Hepatocyte (in vitro differentiated cells): ENCODE data around the gene IKZF1. TPM values are rescaled to one million over a fixed set of nuclear protein-coding genes. Genes with fewer than 3 reads are reported as not detected.

Experiments used
- DNase-seq: peaks from one replicate; pipeline ENCODE4 v3.0.0-alpha.2; 2016; ENCODE audit warnings: low spot score
- H2AFZ ChIP-seq: fragments of 200-600 bp; sonication (generic); 2 replicates; pipeline ENCODE4 v1.6.0; 2016; ENCODE audit warnings: antibody characterized with exemption, mild to moderate bottlenecking
- H3K27ac ChIP-seq: fragments of 200-600 bp; sonication (generic); 2 replicates; pipeline ENCODE4 v1.5.1; 2016; ENCODE audit warnings: mild to moderate bottlenecking
- H3K27me3 ChIP-seq: fragments of 200-600 bp; sonication (generic); 2 replicates; pipeline ENCODE4 v1.6.1; 2016
- H3K36me3 ChIP-seq: fragments of 200-600 bp; sonication (generic); replicated peaks from 2 replicates; pipeline ENCODE4 v1.5.1; 2016; ENCODE audit warnings: low read depth; ENCODE audit not compliant: insufficient read depth
- H3K4me1 ChIP-seq: fragments of 200-600 bp; sonication (generic); 2 replicates; pipeline ENCODE4 v1.5.1; 2016; ENCODE audit warnings: mild to moderate bottlenecking, moderate library complexity; ENCODE audit not compliant: insufficient read depth
- H3K4me2 ChIP-seq: fragments of 200-600 bp; sonication (generic); 2 replicates; pipeline ENCODE4 v1.6.0; 2016
- H3K4me3 ChIP-seq: fragments of 200-600 bp; sonication (generic); 2 replicates; pipeline ENCODE4 v1.5.1; 2016; ENCODE audit warnings: mild to moderate bottlenecking
- H3K79me2 ChIP-seq: fragments of 200-600 bp; sonication (generic); 2 replicates; pipeline ENCODE4 v1.6.0; 2017; ENCODE audit warnings: mild to moderate bottlenecking
- H3K9me2 ChIP-seq: fragments of 200-600 bp; sonication (generic); replicated peaks from 2 replicates; pipeline ENCODE4 v1.6.0; 2017; ENCODE audit warnings: mild to moderate bottlenecking; ENCODE audit not compliant: insufficient read depth
- H3K9me3 ChIP-seq: fragments of 200-600 bp; sonication (generic); 2 replicates; pipeline ENCODE4 v1.5.1; 2016; ENCODE audit warnings: low read depth, mild to moderate bottlenecking
- H4K20me1 ChIP-seq: fragments of 200-600 bp; sonication (generic); 2 replicates; pipeline ENCODE4 v1.6.0; 2016; ENCODE audit warnings: mild to moderate bottlenecking; ENCODE audit not compliant: insufficient read depth, poor library complexity, severe bottlenecking
- EZH2 ChIP-seq: fragments of 200-600 bp; sonication (generic); IDR thresholded peaks from 2 replicates; pipeline ENCODE4 v1.6.1; 2016; ENCODE audit warnings: antibody characterized with exemption, mild to moderate bottlenecking, borderline replicate concordance
- EZH2phosphoT487 ChIP-seq: fragments of 200-600 bp; sonication (generic); IDR thresholded peaks from one replicate; pipeline ENCODE4 v1.6.1; 2018; ENCODE audit warnings: antibody characterized with exemption, mild to moderate bottlenecking, low read depth, moderate library complexity; ENCODE audit not compliant: unreplicated experiment, severe bottlenecking
- WGBS: methylation state at CpG from one replicate; pipeline ENCODE4 v1.1.6; 2016; ENCODE audit warnings: low lambda C conversion rate; ENCODE audit errors: missing lambda C conversion rate; 5-methylcytosine and 5-hydroxymethylcytosine counted together
- polyA plus RNA-seq: library from polyadenylated mRNA; unstranded; fragments of >200 nt; fragmentation: Nextera tagmentation; extraction: Ambion mirVana; gene quantifications from 2 replicates; pipeline ENCODE4 v1.2.1, GENCODE V29; 2016
- total RNA-seq: library from RNA; depleted of rRNA; stranded (reverse); fragments of >200 nt; gene quantifications from 2 replicates; pipeline ENCODE4 v1.2.3, GENCODE V29; 2014
- TF ChIP-seq, protein P1 (sequence below): fragments of 200-600 bp; sonication (generic); IDR thresholded peaks from 2 replicates; pipeline ENCODE4 v1.5.1; 2016; ENCODE audit warnings: antibody characterized with exemption, mild to moderate bottlenecking; ENCODE audit not compliant: poor library complexity

IKZF1 gene
- total and polyA plus RNA-seq, 2 experiments from 2014 or later = 0.16 to 0.47 TPM

DNA sequence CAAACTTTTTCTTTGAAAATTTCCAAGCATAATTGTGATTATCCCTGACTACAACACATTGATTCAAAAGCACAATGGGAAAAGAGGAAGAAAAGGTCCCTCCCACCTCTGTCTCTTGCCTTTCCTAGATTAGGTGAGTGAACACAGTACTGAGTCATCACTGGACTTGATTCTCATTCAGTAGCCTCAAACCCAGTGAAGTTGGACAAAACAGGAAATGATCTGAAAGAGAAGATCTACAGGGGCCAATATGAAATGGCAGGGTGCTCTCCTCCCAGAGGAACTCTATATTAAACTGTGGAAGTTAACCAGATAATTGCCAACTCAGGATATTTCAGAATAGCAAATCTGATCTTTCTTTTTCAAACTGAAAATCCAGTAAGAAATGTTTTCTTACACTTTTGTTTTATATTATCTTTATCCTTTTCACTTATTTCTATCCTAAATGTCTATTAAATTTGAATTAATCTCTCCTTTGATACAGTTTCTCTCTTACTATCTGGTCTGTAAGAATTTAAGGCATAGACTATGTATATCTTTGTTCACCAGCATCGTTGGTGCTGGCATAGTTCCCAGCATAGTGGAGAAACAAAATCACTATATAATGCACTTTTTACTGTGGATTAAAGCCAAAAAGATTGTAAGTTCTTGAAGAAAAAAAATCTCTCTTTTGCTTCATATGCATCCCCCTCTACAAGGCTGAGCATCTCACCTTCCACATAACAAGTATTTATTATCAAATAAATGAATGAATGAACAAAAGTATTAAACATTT is 41.4 kb upstream of the IKZF1 start:
- Histone ChIP-seq H3K9me2 (no peaks in the 10 kb centered on the region), H3K36me3 (no peaks in the 10 kb centered on the region), H3K79me2 (no peaks in the 10 kb centered on the region), H3K4me3 (no peak overlapping the region), H3K4me2 (no peak overlapping the region), H3K4me1 (no peaks in the 10 kb centered on the region), H2AFZ (no peak overlapping the region), H3K27me3 (no peaks in the 10 kb centered on the region), H3K9me3 (no peaks in the 10 kb centered on the region), H3K27ac (no peak overlapping the region), H4K20me1 (no peaks in the 10 kb centered on the region)
- DNase-seq = no peak
- 79% methylated on average over 1 of the region's 1 CpG for WGBS
- TF ChIP-seq, protein P1, sequence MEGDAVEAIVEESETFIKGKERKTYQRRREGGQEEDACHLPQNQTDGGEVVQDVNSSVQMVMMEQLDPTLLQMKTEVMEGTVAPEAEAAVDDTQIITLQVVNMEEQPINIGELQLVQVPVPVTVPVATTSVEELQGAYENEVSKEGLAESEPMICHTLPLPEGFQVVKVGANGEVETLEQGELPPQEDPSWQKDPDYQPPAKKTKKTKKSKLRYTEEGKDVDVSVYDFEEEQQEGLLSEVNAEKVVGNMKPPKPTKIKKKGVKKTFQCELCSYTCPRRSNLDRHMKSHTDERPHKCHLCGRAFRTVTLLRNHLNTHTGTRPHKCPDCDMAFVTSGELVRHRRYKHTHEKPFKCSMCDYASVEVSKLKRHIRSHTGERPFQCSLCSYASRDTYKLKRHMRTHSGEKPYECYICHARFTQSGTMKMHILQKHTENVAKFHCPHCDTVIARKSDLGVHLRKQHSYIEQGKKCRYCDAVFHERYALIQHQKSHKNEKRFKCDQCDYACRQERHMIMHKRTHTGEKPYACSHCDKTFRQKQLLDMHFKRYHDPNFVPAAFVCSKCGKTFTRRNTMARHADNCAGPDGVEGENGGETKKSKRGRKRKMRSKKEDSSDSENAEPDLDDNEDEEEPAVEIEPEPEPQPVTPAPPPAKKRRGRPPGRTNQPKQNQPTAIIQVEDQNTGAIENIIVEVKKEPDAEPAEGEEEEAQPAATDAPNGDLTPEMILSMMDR = no peak
- TF ChIP-seq EZH2 (no peak), EZH2phosphoT487 (no peak)

DNA sequence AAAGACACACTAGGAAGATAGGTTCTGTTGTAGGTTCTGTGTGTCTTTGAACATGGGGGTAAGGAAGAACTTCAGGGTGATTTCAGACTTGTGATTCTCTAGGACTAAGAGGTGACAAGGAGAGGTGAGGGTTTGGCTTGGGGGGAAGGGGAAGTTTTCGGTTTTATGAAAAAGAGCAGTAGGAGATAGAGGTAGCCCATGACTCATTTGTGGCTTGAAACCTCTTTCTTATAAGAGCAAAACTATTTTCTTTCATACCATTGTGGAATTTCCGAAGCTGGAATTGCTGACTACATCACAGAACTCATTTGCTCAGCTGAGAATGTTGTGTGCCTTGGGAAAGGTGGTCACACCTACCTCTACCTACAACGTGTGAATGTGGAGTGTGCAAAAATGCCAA is 39.6 kb upstream of the IKZF1 start:
- Histone ChIP-seq H3K9me2 (no peaks in the 10 kb centered on the region), H3K4me2 (no peak overlapping the region), H3K27me3 (no peaks in the 10 kb centered on the region), H3K9me3 (no peaks in the 10 kb centered on the region), H3K27ac (no peak overlapping the region), H2AFZ (no peak overlapping the region), H3K4me3 (no peak overlapping the region), H3K79me2 (no peaks in the 10 kb centered on the region), H3K36me3 (no peaks in the 10 kb centered on the region), H4K20me1 (no peaks in the 10 kb centered on the region), H3K4me1 (no peaks in the 10 kb centered on the region)
- DNase-seq = no peak
- no peak for TF ChIP-seq EZH2
- TF ChIP-seq, protein P1 = no peak
- TF ChIP-seq EZH2phosphoT487 = no peak
- 76% methylated on average over 3 of the region's 3 CpGs for WGBS

DNA sequence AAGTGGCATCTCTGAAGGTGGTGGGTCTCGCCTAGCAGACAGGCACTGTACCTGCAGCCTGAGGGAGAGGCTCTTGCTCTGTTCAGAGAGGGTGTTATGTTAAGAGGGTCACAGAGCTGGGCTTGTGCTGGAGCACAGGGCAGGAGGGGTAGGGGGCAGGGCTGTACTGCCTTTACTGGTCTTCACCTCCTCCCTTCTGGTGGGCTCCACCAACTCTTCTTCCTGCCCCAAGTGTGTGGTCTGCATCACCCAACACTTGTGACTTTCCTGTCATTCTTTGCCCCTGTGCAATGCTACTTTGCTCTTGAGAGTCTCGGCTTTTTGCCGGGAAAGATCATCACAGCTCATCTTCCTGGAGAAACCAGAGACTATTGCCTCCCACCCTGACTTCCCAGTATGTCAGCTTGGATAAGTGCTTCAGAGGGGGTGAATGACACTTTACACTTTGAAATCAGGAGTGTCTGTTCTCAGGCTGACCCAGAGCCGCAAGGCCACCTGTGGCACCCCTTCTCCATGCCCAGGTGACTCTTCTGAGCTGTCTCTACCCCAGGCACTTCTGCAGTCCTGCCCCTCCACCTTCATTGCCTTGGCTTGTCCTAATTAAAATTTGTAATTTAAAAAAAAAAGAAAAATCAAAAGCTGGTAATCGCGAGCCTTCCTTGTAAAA is 38.4 kb upstream of the IKZF1 start:
- Histone ChIP-seq H3K27ac (no peak overlapping the region), H3K79me2 (no peaks in the 10 kb centered on the region), H3K27me3 (no peaks in the 10 kb centered on the region), H2AFZ (no peak overlapping the region), H3K4me2 (no peak overlapping the region), H3K9me3 (no peaks in the 10 kb centered on the region), H4K20me1 (no peaks in the 10 kb centered on the region), H3K4me3 (no peak overlapping the region), H3K4me1 (no peaks in the 10 kb centered on the region), H3K9me2 (no peaks in the 10 kb centered on the region), H3K36me3 (no peaks in the 10 kb centered on the region)
- TF ChIP-seq, protein P1 = no peak
- TF ChIP-seq EZH2phosphoT487 (no peak), EZH2 (no peak)
- WGBS = 80% methylated on average over 6 of the region's 6 CpGs
- no peak for DNase-seq
